HG02678 (cell line): Measurements from ENCODE around the gene ST6GAL1.

Source experiments
- ATAC-seq: cut with Tn5 transposase; IDR thresholded peaks from one replicate; pipeline ENCODE4 v1.9.1; 2021; ENCODE audit warnings: mild to moderate bottlenecking, moderate library complexity; ENCODE audit not compliant: unreplicated experiment

The ST6GAL1 gene

GRCh38 chr3:186939536-186939935 is 9.2 kb downstream of the ST6GAL1 start:
- no peak for ATAC-seq

GRCh38 chr3:186940967-186941366 is 10.6 kb downstream of the ST6GAL1 start:
- ATAC-seq: no peak

- no peak for ATAC-seq
Observed at GRCh38 chr3:186942168-186942567, 11.8 kb downstream of the ST6GAL1 start.

- no peak for ATAC-seq
Observed at GRCh38 chr3:186945255-186945823, 15.0 kb downstream of the ST6GAL1 start.

- peak; percentile 82 for ATAC-seq
Observed at GRCh38 chr3:186946756-186947375, 16.5 kb downstream of the ST6GAL1 start.

GRCh38 chr3:186949281-186949982 is 19.1 kb downstream of the ST6GAL1 start:
- ATAC-seq: no peak

GRCh38 chr3:186950402-186951093 is 20.2 kb downstream of the ST6GAL1 start:
- no peak for ATAC-seq

GRCh38 chr3:186951640-186952552 is 21.6 kb downstream of the ST6GAL1 start:
- ATAC-seq: no peak

GRCh38 chr3:186953011-186953487 is 22.7 kb downstream of the ST6GAL1 start:
- ATAC-seq: no peak

- ATAC-seq: peak; percentile 58
Observed at GRCh38 chr3:186953992-186954699, 23.8 kb downstream of the ST6GAL1 start.

- ATAC-seq: no peak
Observed at GRCh38 chr3:186955898-186956696, 25.8 kb downstream of the ST6GAL1 start.

GRCh38 chr3:186959029-186959624 is 28.8 kb downstream of the ST6GAL1 start:
- ATAC-seq: no peak

- ATAC-seq: no peak
Observed at GRCh38 chr3:186960347-186960746, 30.0 kb downstream of the ST6GAL1 start.

- no peak for ATAC-seq
Observed at GRCh38 chr3:186962445-186962844, 32.1 kb downstream of the ST6GAL1 start.

- no peak for ATAC-seq
Observed at GRCh38 chr3:186963636-186964035, 33.3 kb downstream of the ST6GAL1 start.

GRCh38 chr3:186964071-186964470 is 33.7 kb downstream of the ST6GAL1 start:
- ATAC-seq: no peak

- no peak for ATAC-seq
Observed at GRCh38 chr3:186964616-186965015, 34.3 kb downstream of the ST6GAL1 start.

GRCh38 chr3:186965141-186965879 is 35.0 kb downstream of the ST6GAL1 start:
- peak; percentile 68 for ATAC-seq
